ENCODE results near the gene PPM1E. TPM values are rescaled to one million over a fixed set of nuclear protein-coding genes. Genes with fewer than 3 reads are reported as not detected.

The PPM1E gene
- total and polyA plus RNA-seq, 2 donors (not counting 1 experiment from before 2014, with no cell fraction given): not detected

GRCh38 chr17:58756246-58757161, 850 bp downstream of the PPM1E start:
- Mint-ChIP-seq H3K27me3 (peaks cover 49% of the 10 kb centered on the region), H3K4me1 (peaks cover 14% of the 10 kb centered on the region), H3K4me3 (peak overlapping the region; percentile 97), H3K27ac (no peak overlapping the region), H3K9me3 (ENCODE audit: insufficient read depth) (no peaks in the 10 kb centered on the region)
- Histone ChIP-seq H3K4me1 (ENCODE audit: control insufficient read depth in 2 of 2, insufficient read depth in 2 of 2, low read length in 2 of 2) (peaks cover 15 to 22% of the 10 kb centered on the region in 2 donors), H3K27me3 (replicated peaks in 1 of 4; ENCODE audit: control extremely low read depth in 1 of 4, control insufficient read depth in 3 of 4, insufficient read depth in 4 of 4, low read length in 3 of 4) (peaks cover 0 to 40% (median 37%) of the 10 kb centered on the region in 4 experiments), H3K9me3 (ENCODE audit: control extremely low read depth in 1 of 3, control insufficient read depth in 2 of 3, insufficient read depth in 1 of 3, low read length in 2 of 3) (peaks cover 0 to 8% (median 2%) of the 10 kb centered on the region in 3 donors), H3K9ac (ENCODE audit: low read length) (peak overlapping the region; percentile 73), H3K4me2 (replicated peaks; ENCODE audit: low read depth, low read length, poor library complexity, severe bottlenecking) (peak overlapping the region; percentile 93), H3K4me3 (ENCODE audit: control extremely low read depth in 1 of 5, extremely low read depth in 1 of 5, insufficient read depth in 1 of 5, low read depth in 2 of 5, low read length in 4 of 5) (peak overlapping the region in 4 of 5 experiments; percentile 57 to 68 (median 62)), H3K36me3 (replicated peaks in 1 of 2; ENCODE audit: control extremely low read depth in 1 of 2, control insufficient read depth in 1 of 2, extremely low read depth in 1 of 2, insufficient read depth in 2 of 2, low read length in 1 of 2) (no peaks in the 10 kb centered on the region), H4K20me1 (ENCODE audit: control insufficient read depth, insufficient read depth, low read length, poor library complexity, severe bottlenecking) (no peaks in the 10 kb centered on the region), H3K27ac (ENCODE audit: low read length in 2 of 2) (no peak overlapping the region), H3K79me2 (ENCODE audit: control insufficient read depth, insufficient read depth, low read length) (no peaks in the 10 kb centered on the region), H2AFZ (ENCODE audit: insufficient read depth, low read depth, low read length, poor library complexity, severe bottlenecking) (peak overlapping the region; percentile 70)
- whole genome bisulfite sequencing (ENCODE audit: insufficient coverage): 1% methylated on average over 68 of the region's 72 CpGs
- ATAC-seq (ENCODE audit: low read depth) (peak; percentile 50), DNase-seq (peak; percentile 35)
- TF ChIP-seq CTCF (IDR thresholded peaks at IDR 0.05): no peak
- peak; percentile 76 for TF ChIP-seq EZH2 (IDR thresholded peaks at IDR 0.05; ENCODE audit: borderline replicate concordance, insufficient read depth, low read depth, low read length, poor library complexity, severe bottlenecking)
- POLR2A ChIA-PET: no interaction called here
- CTCF ChIA-PET: interaction anchor here (1.5 kb wide), 1 partner anchor 249 kb away, joined by 3 read pairs; no protein-coding TSS in a partner anchor
- intact Hi-C loops (cut with micrococcal nuclease): no loop called here

Measured in B cell (primary cell).